Ascending aorta (tissue), 2 donors: ENCODE results near the gene IGSF9B. TPM values are rescaled to one million over a fixed set of nuclear protein-coding genes. Genes with fewer than 3 reads are reported as not detected.

Experiments
- DNase-seq, 2 donors: peaks; one replicate each; pipeline ENCODE4 v3.0.0-alpha.2; 2019; ENCODE audit warnings: low spot score in 2 of 2
- H3K27ac ChIP-seq, 2 donors: fragments of 200-600 bp; sonication (generic); one replicate each; pipeline ENCODE4 v1.5.1; 2016 to 2017; ENCODE audit warnings: mild to moderate bottlenecking in 1 of 2
- H3K27me3 ChIP-seq: fragments of 200-600 bp; sonication (generic); one replicate; pipeline ENCODE4 v1.5.1; 2017
- H3K36me3 ChIP-seq, 2 donors: fragments of 200-600 bp; sonication (generic); one replicate each; pipeline ENCODE4 v1.5.1; 2016
- H3K4me1 ChIP-seq, 2 donors: fragments of 200-600 bp; sonication (generic); one replicate each; pipeline ENCODE4 v1.5.1; 2016 to 2017; ENCODE audit warnings: mild to moderate bottlenecking in 1 of 2
- H3K4me3 ChIP-seq, 2 donors: fragments of 200-600 bp; sonication (generic); one replicate each; pipeline ENCODE4 v1.5.1; 2016 to 2017; ENCODE audit warnings: mild to moderate bottlenecking in 1 of 2
- H3K9me3 ChIP-seq, 2 donors: fragments of 200-600 bp; sonication (generic); one replicate each; pipeline ENCODE4 v1.5.1; 2016
- intact Hi-C: fragments of 100-400 bp; cut with DNase I; formaldehyde crosslinking; loops from one replicate; pipeline ENCODE4 v1.15.1; 2023
- total RNA-seq: library from RNA; depleted of rRNA; stranded (reverse); fragments of >200 nt; gene quantifications from one replicate; pipeline ENCODE4 v1.1.0, GENCODE V29; 2016
- TF ChIP-seq, protein P1 (sequence below), 3 experiments: fragments of 200-600 bp in 2 of 3; fragments of 450-650 bp in 1 of 3; sonication (generic) in 2 of 3; IDR thresholded peaks; one replicate each; pipeline ENCODE4 v1.5.1; 2016 to 2019; ENCODE audit warnings: antibody characterized with exemption in 3 of 3, mild to moderate bottlenecking in 1 of 3, moderate library complexity in 1 of 3

Gene IGSF9B
- total RNA-seq, 1 donor from 2014 or later = 162 TPM

DNA sequence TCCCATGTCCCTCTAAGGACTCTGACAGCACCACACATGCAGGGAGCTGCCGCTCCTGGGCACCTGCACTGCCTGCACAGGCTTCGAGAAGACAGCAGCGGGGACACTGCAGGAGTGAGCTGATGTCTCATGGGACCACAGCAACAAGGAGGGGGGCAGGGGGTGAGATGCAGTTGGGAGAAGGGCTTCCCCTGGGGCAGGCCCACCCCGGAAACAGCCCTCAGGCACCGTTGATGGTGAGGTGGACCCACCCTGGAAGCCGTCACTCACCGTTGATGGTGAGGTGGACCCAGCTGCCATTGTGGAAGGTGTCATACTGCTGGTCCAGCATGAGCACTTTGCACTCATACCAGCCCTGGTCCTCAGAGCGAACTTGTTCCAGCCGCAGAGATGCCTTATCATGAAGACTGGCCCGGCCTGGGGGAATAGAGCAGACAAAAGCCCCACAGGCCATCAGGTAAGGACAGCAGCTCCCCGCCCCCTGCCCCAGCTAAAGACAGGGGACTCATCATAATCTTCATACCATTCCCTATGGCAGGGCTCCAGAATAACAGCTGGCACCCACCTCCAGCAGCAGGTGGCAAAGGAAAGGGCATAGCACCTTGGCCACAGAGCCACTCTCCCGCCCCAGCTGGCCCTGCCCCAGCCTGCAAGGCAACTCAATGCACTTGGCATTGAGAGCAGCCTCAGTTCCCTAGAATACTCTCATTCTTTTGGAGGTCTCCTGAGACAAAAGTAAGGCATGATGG lies 12.6 kb downstream of the IGSF9B start:
- no peak for DNase-seq
- TF ChIP-seq, protein P1, sequence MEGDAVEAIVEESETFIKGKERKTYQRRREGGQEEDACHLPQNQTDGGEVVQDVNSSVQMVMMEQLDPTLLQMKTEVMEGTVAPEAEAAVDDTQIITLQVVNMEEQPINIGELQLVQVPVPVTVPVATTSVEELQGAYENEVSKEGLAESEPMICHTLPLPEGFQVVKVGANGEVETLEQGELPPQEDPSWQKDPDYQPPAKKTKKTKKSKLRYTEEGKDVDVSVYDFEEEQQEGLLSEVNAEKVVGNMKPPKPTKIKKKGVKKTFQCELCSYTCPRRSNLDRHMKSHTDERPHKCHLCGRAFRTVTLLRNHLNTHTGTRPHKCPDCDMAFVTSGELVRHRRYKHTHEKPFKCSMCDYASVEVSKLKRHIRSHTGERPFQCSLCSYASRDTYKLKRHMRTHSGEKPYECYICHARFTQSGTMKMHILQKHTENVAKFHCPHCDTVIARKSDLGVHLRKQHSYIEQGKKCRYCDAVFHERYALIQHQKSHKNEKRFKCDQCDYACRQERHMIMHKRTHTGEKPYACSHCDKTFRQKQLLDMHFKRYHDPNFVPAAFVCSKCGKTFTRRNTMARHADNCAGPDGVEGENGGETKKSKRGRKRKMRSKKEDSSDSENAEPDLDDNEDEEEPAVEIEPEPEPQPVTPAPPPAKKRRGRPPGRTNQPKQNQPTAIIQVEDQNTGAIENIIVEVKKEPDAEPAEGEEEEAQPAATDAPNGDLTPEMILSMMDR (IDR thresholded peaks at IDR 0.05) = no peak
- H3K27ac ChIP-seq = no peak overlapping the region
- no peaks in the 10 kb centered on the region for H3K9me3 ChIP-seq
- H3K27me3 ChIP-seq = no peaks in the 10 kb centered on the region
- H3K36me3 ChIP-seq = peaks cover 22 to 34% of the 10 kb centered on the region in 2 donors
- no peak overlapping the region for H3K4me3 ChIP-seq
- H3K4me1 ChIP-seq = peaks cover 14 to 38% of the 10 kb centered on the region in 2 donors
- intact Hi-C loops = no loop called here

DNA sequence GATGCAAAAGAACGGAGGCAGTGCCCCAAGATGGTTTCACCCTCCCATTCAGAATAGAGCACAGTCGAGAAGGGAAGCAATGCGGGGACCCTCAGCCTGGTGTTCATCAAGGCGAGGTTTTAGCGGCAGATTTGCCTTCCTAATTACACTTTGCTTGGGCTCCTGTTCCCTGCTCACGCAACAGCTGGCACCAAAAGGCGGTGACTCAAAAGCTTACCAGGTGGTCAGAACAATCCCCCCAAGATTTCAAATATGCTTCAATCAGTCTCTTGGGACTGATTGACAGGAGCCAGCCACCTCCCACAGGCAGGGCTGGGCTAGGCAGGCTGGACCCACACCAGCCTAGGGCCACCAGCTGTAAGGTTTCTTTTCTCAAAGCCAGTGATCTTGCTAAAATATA lies 14.2 kb downstream of the IGSF9B start:
- Histone ChIP-seq H3K27me3 (no peaks in the 10 kb centered on the region), H3K36me3 (peaks cover 38 to 47% of the 10 kb centered on the region in 2 donors), H3K4me3 (no peak overlapping the region), H3K9me3 (no peaks in the 10 kb centered on the region), H3K4me1 (peaks cover 6 to 24% of the 10 kb centered on the region in 2 donors), H3K27ac (no peak overlapping the region)
- intact Hi-C loops = no loop called here
- no peak for DNase-seq
- TF ChIP-seq, protein P1 (IDR thresholded peaks at IDR 0.05) = no peak

DNA sequence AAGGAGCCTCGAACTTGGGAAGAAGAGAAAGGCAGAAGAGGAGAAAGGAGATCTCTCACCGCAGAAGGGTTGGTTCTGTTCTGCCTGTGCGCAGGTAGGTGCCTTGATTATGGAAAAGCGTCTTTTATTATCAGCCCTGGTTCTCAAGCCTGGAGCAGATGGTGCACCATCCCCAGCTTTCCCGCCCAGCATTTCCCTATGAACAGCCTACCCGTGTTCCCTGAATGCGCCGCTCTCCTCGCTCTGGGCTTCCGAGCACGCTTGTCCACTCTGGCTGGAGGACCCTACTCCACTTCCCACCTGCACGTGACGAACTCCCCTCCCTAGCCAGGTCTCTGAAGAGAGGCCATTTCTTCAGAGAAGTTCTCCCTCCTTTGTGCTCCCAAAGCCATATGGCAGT lies 15.2 kb downstream of the IGSF9B start:
- intact Hi-C loops = no loop called here
- Histone ChIP-seq H3K27ac (no peak overlapping the region), H3K36me3 (peaks cover 48 to 57% of the 10 kb centered on the region in 2 donors), H3K9me3 (no peaks in the 10 kb centered on the region), H3K4me3 (no peak overlapping the region), H3K27me3 (no peaks in the 10 kb centered on the region), H3K4me1 (peaks cover 4 to 14% of the 10 kb centered on the region in 2 donors)
- no peak for DNase-seq
- TF ChIP-seq, protein P1 (IDR thresholded peaks at IDR 0.05) = no peak

DNA sequence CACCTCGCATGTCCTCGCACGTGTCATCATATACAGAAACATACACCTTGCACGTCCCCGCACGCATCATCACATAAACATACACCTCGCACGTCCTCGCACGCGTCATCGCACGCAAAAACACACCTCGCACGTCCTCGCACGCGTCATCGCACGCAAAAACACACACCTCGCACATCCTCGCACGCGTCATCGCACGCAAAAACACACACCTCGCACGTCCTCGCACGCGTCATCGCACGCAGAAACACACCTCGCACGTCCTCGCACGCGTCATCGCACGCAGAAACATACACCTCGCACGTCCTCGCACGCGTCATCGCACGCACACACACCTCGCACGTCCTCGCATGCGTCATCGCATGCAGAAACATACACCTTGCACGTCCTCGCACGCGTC lies 16.7 kb downstream of the IGSF9B start:
- no peaks in the 10 kb centered on the region for H3K27me3 ChIP-seq
- no peak for DNase-seq
- intact Hi-C loops = no loop called here
- TF ChIP-seq, protein P1 (IDR thresholded peaks at IDR 0.05) = no peak
- H3K27ac ChIP-seq = no peak overlapping the region
- no peak overlapping the region for H3K4me3 ChIP-seq
- no peaks in the 10 kb centered on the region for H3K9me3 ChIP-seq
- peaks cover 55 to 68% of the 10 kb centered on the region in 2 donors for H3K36me3 ChIP-seq
- H3K4me1 ChIP-seq = no peaks in the 10 kb centered on the region

DNA sequence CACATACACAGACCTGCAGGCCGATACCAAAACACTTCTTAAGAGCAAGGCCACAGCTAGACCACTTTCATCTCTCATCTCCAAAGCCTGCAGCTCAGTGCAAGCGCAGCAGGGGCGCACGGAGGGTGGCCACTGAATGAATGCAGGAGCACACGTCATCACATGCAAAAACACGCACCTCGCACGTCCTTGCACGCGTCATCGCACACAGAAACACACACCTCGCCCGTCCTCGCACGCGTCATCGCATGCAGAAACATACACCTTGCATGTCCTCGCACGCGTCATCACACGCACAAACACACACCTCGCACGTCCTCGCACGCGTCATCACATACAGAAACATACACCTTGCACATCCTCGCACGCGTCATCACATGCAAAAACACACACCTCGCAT lies 17.2 kb downstream of the IGSF9B start:
- TF ChIP-seq, protein P1 (IDR thresholded peaks at IDR 0.05) = no peak
- peaks cover 53 to 69% of the 10 kb centered on the region in 2 donors for H3K36me3 ChIP-seq
- H3K27ac ChIP-seq = no peak overlapping the region
- H3K9me3 ChIP-seq = no peaks in the 10 kb centered on the region
- no peaks in the 10 kb centered on the region for H3K27me3 ChIP-seq
- intact Hi-C loops = no loop called here
- no peak overlapping the region for H3K4me3 ChIP-seq
- DNase-seq = no peak
- no peaks in the 10 kb centered on the region for H3K4me1 ChIP-seq
